ENCODE data around the gene MRPS5. TPM values are rescaled to one million over a fixed set of nuclear protein-coding genes. Genes with fewer than 3 reads are reported as not detected.
"Not testable (repeated sequence)": the region's sequence is repeated elsewhere in the genome, so short reads cannot be mapped to it uniquely, and the experiment has no call there.

MRPS5 gene
- total RNA-seq, 6 experiments from 2014 or later = 36.1 to 52.1 (median 47.9) TPM

DNA sequence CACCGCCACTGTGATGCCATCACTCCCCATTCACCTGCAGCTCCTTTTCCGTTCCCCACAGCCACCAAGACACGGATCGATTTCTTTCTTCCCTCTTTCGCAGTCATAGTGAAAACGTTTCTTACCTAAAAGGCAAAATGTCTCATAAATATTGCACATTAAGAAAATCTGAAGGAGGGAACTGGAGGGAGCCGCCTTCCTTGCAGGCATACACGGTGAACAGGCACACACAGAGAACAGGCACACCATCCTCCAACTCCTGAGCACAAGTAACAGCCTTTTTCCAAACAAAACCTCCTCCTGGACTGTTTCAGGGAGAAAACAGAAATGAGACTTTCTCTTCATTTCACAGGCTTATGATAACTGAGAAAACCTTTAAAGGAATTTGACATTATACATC, 17.0 kb downstream of the MRPS5 start:
- Histone ChIP-seq H3K27me3 (no peaks in the 10 kb centered on the region), H3K4me3 (no peak overlapping the region), H3K27ac (no peak overlapping the region), H3K4me1 (no peaks in the 10 kb centered on the region), H3K9me3 (no peaks in the 10 kb centered on the region), H3K36me3 (peaks cover 8 to 100% (median 63%) of the 10 kb centered on the region in 4 donors)
- TF ChIP-seq, protein P1, sequence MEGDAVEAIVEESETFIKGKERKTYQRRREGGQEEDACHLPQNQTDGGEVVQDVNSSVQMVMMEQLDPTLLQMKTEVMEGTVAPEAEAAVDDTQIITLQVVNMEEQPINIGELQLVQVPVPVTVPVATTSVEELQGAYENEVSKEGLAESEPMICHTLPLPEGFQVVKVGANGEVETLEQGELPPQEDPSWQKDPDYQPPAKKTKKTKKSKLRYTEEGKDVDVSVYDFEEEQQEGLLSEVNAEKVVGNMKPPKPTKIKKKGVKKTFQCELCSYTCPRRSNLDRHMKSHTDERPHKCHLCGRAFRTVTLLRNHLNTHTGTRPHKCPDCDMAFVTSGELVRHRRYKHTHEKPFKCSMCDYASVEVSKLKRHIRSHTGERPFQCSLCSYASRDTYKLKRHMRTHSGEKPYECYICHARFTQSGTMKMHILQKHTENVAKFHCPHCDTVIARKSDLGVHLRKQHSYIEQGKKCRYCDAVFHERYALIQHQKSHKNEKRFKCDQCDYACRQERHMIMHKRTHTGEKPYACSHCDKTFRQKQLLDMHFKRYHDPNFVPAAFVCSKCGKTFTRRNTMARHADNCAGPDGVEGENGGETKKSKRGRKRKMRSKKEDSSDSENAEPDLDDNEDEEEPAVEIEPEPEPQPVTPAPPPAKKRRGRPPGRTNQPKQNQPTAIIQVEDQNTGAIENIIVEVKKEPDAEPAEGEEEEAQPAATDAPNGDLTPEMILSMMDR (IDR thresholded peaks at IDR 0.05) = no peak
- no peak for TF ChIP-seq POLR2A (IDR thresholded peaks at IDR 0.05)
- DNase-seq (no peak), ATAC-seq (no peak)
- intact Hi-C loops (cut with DNase I) = no loop called here
- 89% methylated on average over 8 of the region's 8 CpGs for WGBS (ENCODE audit: insufficient coverage, low coverage, low lambda C conversion rate, missing lambda C conversion rate)

DNA sequence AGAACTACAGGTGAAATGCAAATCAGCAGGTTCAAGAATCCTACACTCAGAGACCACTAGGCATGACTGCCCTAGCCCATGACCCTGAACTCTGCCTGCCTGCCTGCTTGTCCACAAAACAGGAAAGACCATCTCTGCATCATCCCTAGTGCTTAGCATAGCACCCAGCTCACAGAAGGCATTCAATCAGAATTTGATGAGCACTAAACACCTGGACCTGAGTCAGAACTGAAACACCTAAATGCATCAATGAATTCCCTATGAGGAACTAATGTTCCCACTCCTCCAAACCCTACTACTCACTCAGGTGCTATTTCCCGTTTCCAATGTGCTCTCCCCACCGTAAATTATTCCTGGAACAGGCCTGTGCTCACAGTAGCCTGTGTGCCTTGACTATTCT, 21.7 kb downstream of the MRPS5 start:
- Histone ChIP-seq H3K4me1 (no peaks in the 10 kb centered on the region), H3K27ac (no peak overlapping the region), H3K36me3 (peaks cover 0 to 67% (median 37%) of the 10 kb centered on the region in 4 donors), H3K27me3 (no peaks in the 10 kb centered on the region), H3K9me3 (no peaks in the 10 kb centered on the region), H3K4me3 (no peak overlapping the region)
- TF ChIP-seq, protein P1 (IDR thresholded peaks at IDR 0.05) = no peak
- TF ChIP-seq POLR2A (IDR thresholded peaks at IDR 0.05) = no peak
- intact Hi-C loops (cut with DNase I) = no loop called here
- no peak for DNase-seq
- ATAC-seq = no peak
- WGBS (ENCODE audit: insufficient coverage, low coverage, low lambda C conversion rate, missing lambda C conversion rate) = 93% methylated on average over 2 of the region's 2 CpGs

DNA sequence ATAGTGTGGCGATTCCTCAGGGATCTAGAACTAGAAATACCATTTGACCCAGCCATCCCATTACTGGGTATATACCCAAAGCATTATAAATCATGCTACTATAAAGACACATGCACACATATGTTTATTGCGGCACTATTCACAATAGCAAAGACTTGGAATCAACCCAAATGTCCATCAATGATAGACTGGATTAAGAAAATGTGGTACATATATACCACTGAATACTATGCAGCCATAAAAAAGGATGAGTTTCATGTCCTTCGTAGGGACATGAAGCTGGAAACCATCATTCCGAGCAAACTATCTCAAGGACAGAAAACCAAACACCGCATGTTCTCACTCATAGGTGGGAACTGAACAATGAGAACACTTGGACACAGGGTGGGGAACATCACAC, 23.3 kb downstream of the MRPS5 start:
- intact Hi-C loops (cut with DNase I) = not testable (repeated sequence)
- 98% methylated on average over 5 of the region's 5 CpGs for WGBS (ENCODE audit: insufficient coverage, low coverage, low lambda C conversion rate, missing lambda C conversion rate)

DNA sequence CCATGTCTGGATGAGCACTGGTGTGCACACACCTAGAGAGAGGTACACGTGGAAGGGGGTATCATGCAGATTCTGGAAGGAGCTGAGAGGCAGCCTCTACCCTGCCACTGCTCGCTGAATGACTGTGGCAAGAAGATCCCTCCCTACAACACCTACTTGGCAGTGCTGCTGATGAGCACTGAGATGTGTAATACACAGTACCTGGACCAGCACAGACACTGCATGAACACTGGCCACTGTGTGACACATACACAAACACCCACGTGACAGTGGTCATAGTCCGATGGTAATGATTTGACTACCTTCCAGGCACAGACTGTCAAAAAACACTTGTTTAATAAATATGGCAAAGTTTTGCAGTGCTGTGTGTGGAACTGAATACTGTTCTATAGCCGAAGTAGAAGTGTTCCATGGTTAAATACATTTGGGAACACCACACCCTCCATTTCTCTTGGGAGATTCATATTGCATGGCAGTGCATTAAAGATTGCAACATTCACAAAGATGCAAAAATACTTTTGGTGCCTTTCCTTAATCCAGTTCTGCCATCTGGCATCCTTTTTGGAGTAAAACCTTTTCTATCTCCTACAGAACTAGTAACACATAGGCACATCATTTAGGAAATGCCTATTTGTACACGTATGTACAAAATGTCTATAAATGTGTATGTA, 29.6 kb downstream of the MRPS5 start:
- intact Hi-C loops (cut with DNase I) = no loop called here
- H3K4me3 ChIP-seq = no peak overlapping the region
- H3K9me3 ChIP-seq = no peaks in the 10 kb centered on the region
- 71% methylated on average over 5 of the region's 6 CpGs for WGBS (ENCODE audit: insufficient coverage, low coverage, low lambda C conversion rate, missing lambda C conversion rate)
- no peak for DNase-seq
- H3K4me1 ChIP-seq = no peaks in the 10 kb centered on the region
- H3K27ac ChIP-seq = no peak overlapping the region
- peak in 3 of 4 donors; percentile 23 to 79 (median 37) for ATAC-seq
- TF ChIP-seq, protein P1 (IDR thresholded peaks at IDR 0.05) = no peak
- TF ChIP-seq POLR2A (IDR thresholded peaks at IDR 0.05) = no peak
- no peaks in the 10 kb centered on the region for H3K27me3 ChIP-seq
- peaks cover 0 to 59% (median 20%) of the 10 kb centered on the region in 4 donors for H3K36me3 ChIP-seq

More for the DNA sequence above, 23.3 kb downstream of the MRPS5 start:
- ATAC-seq, H3K9me3 ChIP-seq, H3K27ac ChIP-seq, H3K4me3 ChIP-seq, H3K4me1 ChIP-seq, DNase-seq, H3K27me3 ChIP-seq: not testable (repeated sequence)
- peaks cover 0 to 52% (median 30%) of the 10 kb centered on the region in 4 donors for H3K36me3 ChIP-seq

DNA sequence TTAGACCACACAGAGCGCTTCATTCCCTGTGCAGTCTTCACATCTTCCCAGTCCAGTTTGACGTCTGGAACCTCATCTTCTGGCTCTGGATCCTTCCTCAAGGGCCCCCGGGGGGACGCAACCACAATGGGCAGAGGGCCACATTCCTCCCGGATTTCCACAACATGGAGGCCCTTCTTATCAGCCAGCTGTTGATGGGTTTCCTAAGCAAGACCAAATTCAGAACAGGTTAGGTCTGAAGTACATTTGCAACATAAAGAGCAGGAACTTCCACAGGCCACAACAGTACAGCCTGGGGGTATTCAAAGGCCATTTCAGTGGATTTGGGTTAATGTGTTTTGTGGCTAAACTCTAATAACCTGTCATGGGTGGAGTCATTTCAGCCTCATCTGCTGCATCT, 34.2 kb downstream of the MRPS5 start:
- H3K4me1 ChIP-seq = no peaks in the 10 kb centered on the region
- TF ChIP-seq, protein P1 (IDR thresholded peaks at IDR 0.05) = no peak
- no peak for TF ChIP-seq POLR2A (IDR thresholded peaks at IDR 0.05)
- no peaks in the 10 kb centered on the region for H3K27me3 ChIP-seq
- H3K9me3 ChIP-seq = no peaks in the 10 kb centered on the region
- no CpG with 5 or more reads among the region's 5 CpGs for WGBS (ENCODE audit: insufficient coverage, low coverage, low lambda C conversion rate, missing lambda C conversion rate)
- intact Hi-C loops (cut with DNase I) = no loop called here
- ATAC-seq = no peak
- no peak for DNase-seq
- peaks cover 0 to 63% (median 24%) of the 10 kb centered on the region in 4 donors for H3K36me3 ChIP-seq
- H3K27ac ChIP-seq = no peak overlapping the region
- H3K4me3 ChIP-seq = no peak overlapping the region

Measured in right lobe of liver (tissue), 6 donors.